ENCODE results near the gene ZNF26.

Gene ZNF26

GRCh38 chr12:133026996-133027395 is 40.8 kb downstream of the ZNF26 start:
- no peaks in the 10 kb centered on the region for H3K4me1 ChIP-seq (ENCODE audit: control insufficient read depth, insufficient read depth, low read length)
- no peak overlapping the region for H3K27ac ChIP-seq (ENCODE audit: low read depth, low read length)
- peaks cover 56% of the 10 kb centered on the region for H3K9me3 ChIP-seq (ENCODE audit: control insufficient read depth, insufficient read depth, low read length)
- no peak overlapping the region for H3K9ac ChIP-seq (ENCODE audit: low read depth, low read length)
- no peaks in the 10 kb centered on the region for H3K36me3 ChIP-seq (ENCODE audit: control insufficient read depth, insufficient read depth, low read length)
- H3K27me3 ChIP-seq (ENCODE audit: control insufficient read depth, insufficient read depth, low read length), result no peaks in the 10 kb centered on the region
- H3K4me3 ChIP-seq (ENCODE audit: low read depth, low read length), result no peak overlapping the region

- H3K4me1 ChIP-seq (ENCODE audit: control insufficient read depth, insufficient read depth, low read length), result no peaks in the 10 kb centered on the region
- peaks cover 64% of the 10 kb centered on the region for H3K9me3 ChIP-seq (ENCODE audit: control insufficient read depth, insufficient read depth, low read length)
- H3K27me3 ChIP-seq (ENCODE audit: control insufficient read depth, insufficient read depth, low read length), result no peaks in the 10 kb centered on the region
- peak within 1 kb of the TSS; percentile 96 for H3K9ac ChIP-seq (ENCODE audit: low read depth, low read length)
- H3K4me3 ChIP-seq (ENCODE audit: low read depth, low read length), result peak within 1 kb of the TSS; percentile 89
- peak within 1 kb of the TSS; percentile 96 for H3K27ac ChIP-seq (ENCODE audit: low read depth, low read length)
- peaks cover 32% of the 10 kb centered on the region for H3K36me3 ChIP-seq (ENCODE audit: control insufficient read depth, insufficient read depth, low read length)
These were observed 51.2 kb downstream of the ZNF26 start, which contains the start of gene ZNF84 for GRCh38 chr12:133037207-133038005. Gene ZNF84 (plus strand): TSS chr12:133037509. CDS start chr12:133041468, 3,959 bp downstream.

GRCh38 chr12:133038118-133038709 is 52.0 kb downstream of the ZNF26 start:
- H3K9me3 ChIP-seq (ENCODE audit: control insufficient read depth, insufficient read depth, low read length), result peaks cover 65% of the 10 kb centered on the region
- peak overlapping the region; percentile 96 for H3K9ac ChIP-seq (ENCODE audit: low read depth, low read length)
- H3K27me3 ChIP-seq (ENCODE audit: control insufficient read depth, insufficient read depth, low read length), result no peaks in the 10 kb centered on the region
- peaks cover 40% of the 10 kb centered on the region for H3K36me3 ChIP-seq (ENCODE audit: control insufficient read depth, insufficient read depth, low read length)
- H3K27ac ChIP-seq (ENCODE audit: low read depth, low read length), result peak overlapping the region; percentile 96
- peak overlapping the region; percentile 89 for H3K4me3 ChIP-seq (ENCODE audit: low read depth, low read length)
- H3K4me1 ChIP-seq (ENCODE audit: control insufficient read depth, insufficient read depth, low read length), result no peaks in the 10 kb centered on the region

- H3K36me3 ChIP-seq (ENCODE audit: control insufficient read depth, insufficient read depth, low read length), result peaks cover 95% of the 10 kb centered on the region
- H3K9ac ChIP-seq (ENCODE audit: low read depth, low read length), result no peak overlapping the region
- no peak overlapping the region for H3K27ac ChIP-seq (ENCODE audit: low read depth, low read length)
- no peaks in the 10 kb centered on the region for H3K4me1 ChIP-seq (ENCODE audit: control insufficient read depth, insufficient read depth, low read length)
- peaks cover 98% of the 10 kb centered on the region for H3K9me3 ChIP-seq (ENCODE audit: control insufficient read depth, insufficient read depth, low read length)
- no peaks in the 10 kb centered on the region for H3K27me3 ChIP-seq (ENCODE audit: control insufficient read depth, insufficient read depth, low read length)
- no peak overlapping the region for H3K4me3 ChIP-seq (ENCODE audit: low read depth, low read length)
These were observed 60.5 kb downstream of the ZNF26 start for GRCh38 chr12:133046698-133047097.

- peak overlapping the region; percentile 43; the same call in 1 of the 2 replicates for H3K4me3 ChIP-seq (ENCODE audit: low read depth, low read length)
These were observed 71.3 kb downstream of the ZNF26 start for GRCh38 chr12:133057446-133057845.

GRCh38 chr12:133058203-133059113 is 72.3 kb downstream of the ZNF26 start:
- Histone ChIP-seq H3K27ac (ENCODE audit: low read depth, low read length) (no peak overlapping the region), H3K27me3 (ENCODE audit: control insufficient read depth, insufficient read depth, low read length) (no peaks in the 10 kb centered on the region), H3K4me3 (ENCODE audit: low read depth, low read length) (peak overlapping the region; percentile 43), H3K9ac (ENCODE audit: low read depth, low read length) (no peak overlapping the region), H3K9me3 (ENCODE audit: control insufficient read depth, insufficient read depth, low read length) (peaks cover 97% of the 10 kb centered on the region), H3K4me1 (ENCODE audit: control insufficient read depth, insufficient read depth, low read length) (no peaks in the 10 kb centered on the region), H3K36me3 (ENCODE audit: control insufficient read depth, insufficient read depth, low read length) (peaks cover 55% of the 10 kb centered on the region)

More at GRCh38 chr12:133057446-133057845, 71.3 kb downstream of the ZNF26 start:
- Histone ChIP-seq H3K27me3 (ENCODE audit: control insufficient read depth, insufficient read depth, low read length) (no peaks in the 10 kb centered on the region), H3K9me3 (ENCODE audit: control insufficient read depth, insufficient read depth, low read length) (peaks cover 97% of the 10 kb centered on the region), H3K9ac (ENCODE audit: low read depth, low read length) (no peak overlapping the region), H3K36me3 (ENCODE audit: control insufficient read depth, insufficient read depth, low read length) (peaks cover 65% of the 10 kb centered on the region), H3K4me1 (ENCODE audit: control insufficient read depth, insufficient read depth, low read length) (no peaks in the 10 kb centered on the region), H3K27ac (ENCODE audit: low read depth, low read length) (no peak overlapping the region)

- H3K27ac ChIP-seq (ENCODE audit: low read depth, low read length), result no peak overlapping the region
- H3K36me3 ChIP-seq (ENCODE audit: control insufficient read depth, insufficient read depth, low read length), result peaks cover 23% of the 10 kb centered on the region
- no peaks in the 10 kb centered on the region for H3K27me3 ChIP-seq (ENCODE audit: control insufficient read depth, insufficient read depth, low read length)
- H3K4me1 ChIP-seq (ENCODE audit: control insufficient read depth, insufficient read depth, low read length), result no peaks in the 10 kb centered on the region
- no peak overlapping the region for H3K9ac ChIP-seq (ENCODE audit: low read depth, low read length)
- no peak overlapping the region for H3K4me3 ChIP-seq (ENCODE audit: low read depth, low read length)
- H3K9me3 ChIP-seq (ENCODE audit: control insufficient read depth, insufficient read depth, low read length), result peaks cover 98% of the 10 kb centered on the region
These were observed 75.8 kb downstream of the ZNF26 start for GRCh38 chr12:133061954-133062353.

GRCh38 chr12:133063556-133063955 is 77.4 kb downstream of the ZNF26 start:
- Histone ChIP-seq H3K36me3 (ENCODE audit: control insufficient read depth, insufficient read depth, low read length) (peaks cover 7% of the 10 kb centered on the region; the same call in 1 of the 2 replicates), H3K4me1 (ENCODE audit: control insufficient read depth, insufficient read depth, low read length) (no peaks in the 10 kb centered on the region), H3K9me3 (ENCODE audit: control insufficient read depth, insufficient read depth, low read length) (peaks cover 96% of the 10 kb centered on the region), H3K27me3 (ENCODE audit: control insufficient read depth, insufficient read depth, low read length) (no peaks in the 10 kb centered on the region), H3K27ac (ENCODE audit: low read depth, low read length) (no peak overlapping the region), H3K9ac (ENCODE audit: low read depth, low read length) (no peak overlapping the region), H3K4me3 (ENCODE audit: low read depth, low read length) (no peak overlapping the region)

GRCh38 chr12:133073836-133074235 is 87.7 kb downstream of the ZNF26 start:
- peaks cover 77% of the 10 kb centered on the region for H3K9me3 ChIP-seq (ENCODE audit: control insufficient read depth, insufficient read depth, low read length)
- H3K36me3 ChIP-seq (ENCODE audit: control insufficient read depth, insufficient read depth, low read length), result no peaks in the 10 kb centered on the region
- no peaks in the 10 kb centered on the region for H3K4me1 ChIP-seq (ENCODE audit: control insufficient read depth, insufficient read depth, low read length)

More at GRCh38 chr12:133073836-133074235, 87.7 kb downstream of the ZNF26 start:
- Histone ChIP-seq H3K4me3 (ENCODE audit: low read depth, low read length) (no peak overlapping the region), H3K27ac (ENCODE audit: low read depth, low read length) (no peak overlapping the region), H3K9ac (ENCODE audit: low read depth, low read length) (no peak overlapping the region), H3K27me3 (ENCODE audit: control insufficient read depth, insufficient read depth, low read length) (no peaks in the 10 kb centered on the region)
